Right cardiac atrium (tissue), 5 donors: Measurements from ENCODE around the gene SLC7A14. TPM values are rescaled to one million over a fixed set of nuclear protein-coding genes. Genes with fewer than 3 reads are reported as not detected.

Experiments
- ATAC-seq, 2 donors: fragments of 200-7000 bp; cut with Tn5 transposase; one replicate each; pipeline versions ENCODE4 v1.8.0 to v1.9.1; 2020; ENCODE audit warnings: moderate library complexity in 2 of 2, mild to moderate bottlenecking in 1 of 2
- DNase-seq, 3 donors: peaks; one replicate each; pipeline ENCODE4 v3.0.0-alpha.2; 2020
- H3K27ac ChIP-seq: one replicate; pipeline ENCODE4 v1.5.1; 2013; ENCODE audit warnings: mild to moderate bottlenecking, low read length, control low read depth, moderate library complexity
- H3K27me3 ChIP-seq: one replicate; pipeline ENCODE4 v1.6.1; 2013; ENCODE audit not compliant: control insufficient read depth, insufficient read depth
- H3K4me1 ChIP-seq: one replicate; pipeline ENCODE4 v1.6.1; 2013; ENCODE audit warnings: low read length; ENCODE audit not compliant: control insufficient read depth, insufficient read depth
- H3K4me3 ChIP-seq: one replicate; pipeline ENCODE4 v1.5.1; 2013; ENCODE audit warnings: low read length, control low read depth
- H3K9me3 ChIP-seq: one replicate; pipeline ENCODE4 v1.6.1; 2013; ENCODE audit warnings: low read length; ENCODE audit not compliant: control insufficient read depth
- WGBS: extraction: QIAGEN DNeasy Blood & Tissue Kit; methylation state at CpG from one replicate; pipeline ENCODE4 v1.1.7; 2013; 5-methylcytosine and 5-hydroxymethylcytosine counted together
- intact Hi-C, 4 donors: fragments of 100-400 bp; cut with DNase I; formaldehyde crosslinking; loops; one replicate each; pipeline versions ENCODE4 v1.11.0 to v1.14.0; 2022 to 2023
- polyA plus RNA-seq: library from polyadenylated mRNA; stranded (reverse); fragments of 200-250 nt; gene quantifications from one replicate; pipeline ENCODE4 v1.2.3, GENCODE V29; 2013
- total RNA-seq, 4 donors: library from RNA; stranded (reverse); fragmentation: NEBNext Ultra II Directional; extraction: Animal tissue kit (Norgen Biotek cat#: 25700); gene quantifications; one replicate each; pipeline ENCODE4 v1.2.1, GENCODE V29; 2021
- donor health status: healthy with polysubstance abuse.
- donor health status: DM: no; HTN: yes; CAD: no.
- donor health status: DM: no; HTN: no; CAD: no.
- donor health status: DM: no; HTN: yes; CAD: no; lungs with severe emphysema.
- donor health status: DM: yes; HTN: yes; CAD: no.

Gene SLC7A14
- total and polyA plus RNA-seq, 5 donors, result 0.05 to 0.06 TPM; not detected in 3

DNA sequence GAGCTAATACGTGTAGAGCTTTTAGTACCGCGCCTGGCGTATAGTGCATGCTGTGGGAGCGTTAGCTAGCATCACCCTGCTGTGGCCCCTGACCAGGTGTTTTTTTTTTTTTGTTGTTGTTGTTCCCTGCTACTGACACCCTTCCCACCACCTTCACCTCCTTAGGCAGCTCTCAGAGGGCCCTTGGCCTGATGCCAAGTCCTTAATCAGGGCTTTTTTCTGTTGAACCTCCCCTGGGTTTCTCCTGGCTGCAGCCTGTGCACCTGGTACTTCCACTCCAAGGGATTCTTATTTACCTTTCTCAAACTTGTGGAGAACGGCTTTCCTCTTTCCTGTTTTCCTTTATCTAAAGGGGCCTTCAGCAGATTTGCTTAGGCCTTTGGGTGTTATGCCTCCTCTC, 53.3 kb downstream of the SLC7A14 start:
- no peak for DNase-seq
- WGBS, result 73% methylated on average over 6 of the region's 6 CpGs
- no peak overlapping the region for H3K4me3 ChIP-seq
- ATAC-seq, result no peak
- no peak overlapping the region for H3K27ac ChIP-seq
- intact Hi-C loops, result no loop called here
- no peaks in the 10 kb centered on the region for H3K27me3 ChIP-seq
- H3K4me1 ChIP-seq, result no peaks in the 10 kb centered on the region
- H3K9me3 ChIP-seq, result no peaks in the 10 kb centered on the region

DNA sequence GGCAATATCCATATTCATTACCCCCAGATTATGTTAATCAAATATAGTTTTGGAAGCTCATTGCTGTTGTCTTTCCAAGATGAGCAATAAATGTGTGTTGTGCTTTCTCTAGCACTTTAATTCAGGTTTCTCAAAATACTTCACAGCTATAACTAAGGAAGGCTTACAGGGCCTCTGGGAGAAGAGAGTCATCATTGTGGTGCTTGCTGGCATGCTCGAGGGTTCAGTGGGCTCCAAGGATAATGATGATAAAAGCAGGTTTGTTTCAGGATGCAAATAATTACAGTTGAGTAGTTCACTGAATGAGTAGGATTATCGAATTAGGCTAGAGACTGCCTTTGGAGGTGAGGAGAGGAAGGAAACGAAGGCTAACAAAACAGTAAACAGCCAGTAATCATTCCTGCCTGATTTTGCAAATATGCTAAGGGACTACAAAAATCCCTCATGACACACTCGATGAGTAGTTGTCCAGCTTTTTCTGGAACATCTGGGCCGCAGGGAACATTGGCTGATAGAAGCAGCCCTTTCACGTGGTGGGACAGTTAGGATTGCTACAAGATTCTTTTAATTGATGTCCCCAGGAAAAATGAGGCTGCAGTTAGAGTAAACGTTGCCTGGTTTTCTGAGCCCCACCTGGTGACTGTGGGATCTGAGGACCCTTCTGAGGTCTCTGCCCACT, 54.1 kb downstream of the SLC7A14 start:
- H3K9me3 ChIP-seq, result no peaks in the 10 kb centered on the region
- H3K4me3 ChIP-seq, result no peak overlapping the region
- H3K27ac ChIP-seq, result no peak overlapping the region
- DNase-seq, result peak in 1 of 3 donors; percentile 21
- H3K4me1 ChIP-seq, result no peaks in the 10 kb centered on the region
- no peaks in the 10 kb centered on the region for H3K27me3 ChIP-seq
- intact Hi-C loops, result no loop called here
- WGBS, result 31% methylated on average over 7 of the region's 7 CpGs
- no peak for ATAC-seq

DNA sequence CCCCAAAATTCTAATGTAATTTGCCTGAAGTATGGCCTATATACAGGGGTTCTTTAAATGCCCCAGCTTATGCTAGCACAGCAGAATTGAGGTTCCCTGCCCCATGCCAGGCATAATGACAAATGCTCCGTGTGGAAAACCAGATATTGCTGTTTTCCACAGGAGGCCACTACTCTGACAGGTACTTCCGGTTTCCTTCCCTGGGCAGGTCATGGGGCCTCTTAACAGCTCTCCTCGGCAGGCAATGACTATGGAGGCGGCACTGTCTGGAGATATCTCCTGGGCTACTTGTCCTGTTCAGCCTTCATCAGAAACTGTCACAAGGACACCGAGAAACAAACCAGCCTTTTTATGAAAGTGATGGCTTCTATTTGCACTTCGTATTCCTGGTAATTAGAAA, 54.8 kb downstream of the SLC7A14 start:
- Histone ChIP-seq H3K27ac (no peak overlapping the region), H3K27me3 (no peaks in the 10 kb centered on the region), H3K4me3 (no peak overlapping the region), H3K4me1 (no peaks in the 10 kb centered on the region), H3K9me3 (no peaks in the 10 kb centered on the region)
- ATAC-seq (no peak), DNase-seq (no peak)
- WGBS, result 70% methylated on average over 6 of the region's 6 CpGs
- intact Hi-C loops, result no loop called here

DNA sequence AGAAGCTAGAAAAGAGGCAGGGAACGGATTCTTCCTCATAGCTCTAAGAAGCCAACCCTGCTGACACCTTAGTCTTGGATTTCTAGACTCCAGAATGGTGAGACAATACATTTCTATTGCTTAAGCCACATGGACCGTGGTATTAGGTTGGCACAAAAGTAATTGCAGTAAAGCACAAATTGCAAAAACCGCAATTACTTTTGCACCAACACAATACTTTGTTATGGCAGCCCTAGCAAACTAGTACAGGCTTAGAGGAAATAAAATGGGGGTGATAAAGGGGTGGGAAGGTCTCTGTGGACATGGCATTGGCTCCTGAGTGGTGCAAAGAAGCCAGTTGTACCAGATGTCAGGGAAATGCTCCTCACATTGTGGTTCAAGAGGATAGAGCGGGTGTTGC, 56.0 kb downstream of the SLC7A14 start:
- WGBS, result 94% methylated on average over 4 of the region's 4 CpGs
- intact Hi-C loops, result no loop called here
- Histone ChIP-seq H3K4me1 (no peaks in the 10 kb centered on the region), H3K27me3 (no peaks in the 10 kb centered on the region), H3K27ac (no peak overlapping the region), H3K9me3 (no peaks in the 10 kb centered on the region), H3K4me3 (no peak overlapping the region)
- ATAC-seq, result no peak
- DNase-seq, result no peak

DNA sequence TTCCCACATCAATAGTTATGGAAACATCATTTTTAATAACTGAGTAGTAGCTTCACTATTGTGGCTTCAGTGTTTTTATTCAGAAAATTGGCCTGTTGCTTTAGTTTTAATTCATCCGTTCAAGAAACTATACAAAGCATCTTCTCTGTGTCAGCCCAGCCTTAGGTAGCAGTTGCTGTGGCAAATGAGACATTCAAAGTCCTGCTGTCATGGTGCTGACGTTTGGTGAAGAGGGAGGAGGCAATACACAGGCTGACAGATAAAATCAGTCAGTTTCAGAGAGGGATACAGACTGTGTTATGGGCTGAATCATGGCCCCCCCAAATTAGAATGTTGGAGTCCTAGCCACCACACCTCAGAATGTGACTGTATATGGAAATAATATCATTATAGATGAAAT, 56.5 kb downstream of the SLC7A14 start:
- DNase-seq (no peak), ATAC-seq (no peak)
- WGBS, result 58% methylated on average over 2 of the region's 2 CpGs

DNA sequence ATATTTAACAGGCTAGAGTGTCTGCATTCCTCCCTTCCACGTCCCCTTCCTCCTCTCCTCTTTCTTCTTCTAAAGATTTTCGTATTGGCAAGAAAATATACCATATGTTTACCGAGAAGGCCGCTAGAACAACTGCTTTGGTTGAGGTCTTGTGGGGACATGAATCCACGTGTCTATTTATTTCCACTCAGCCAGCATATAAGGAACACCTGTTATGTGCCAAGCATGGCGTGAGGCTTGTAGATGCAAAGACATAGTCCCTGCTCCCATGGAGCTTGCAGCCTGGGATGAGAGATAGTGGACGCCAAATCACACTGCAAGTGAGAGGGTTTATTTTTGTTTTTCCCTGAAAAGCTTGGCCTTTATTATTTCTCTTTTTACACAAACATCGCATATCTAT, 57.1 kb downstream of the SLC7A14 start:
- Histone ChIP-seq H3K27me3 (no peaks in the 10 kb centered on the region), H3K4me1 (no peaks in the 10 kb centered on the region), H3K4me3 (no peak overlapping the region), H3K9me3 (no peaks in the 10 kb centered on the region), H3K27ac (no peak overlapping the region)
- no peak for DNase-seq
- intact Hi-C loops, result no loop called here
- ATAC-seq, result no peak
- WGBS, result 61% methylated on average over 8 of the region's 8 CpGs

More for the DNA sequence above, 56.5 kb downstream of the SLC7A14 start:
- intact Hi-C loops, result no loop called here
- no peaks in the 10 kb centered on the region for H3K27me3 ChIP-seq
- H3K9me3 ChIP-seq, result no peaks in the 10 kb centered on the region
- no peak overlapping the region for H3K27ac ChIP-seq
- no peaks in the 10 kb centered on the region for H3K4me1 ChIP-seq
- H3K4me3 ChIP-seq, result no peak overlapping the region

DNA sequence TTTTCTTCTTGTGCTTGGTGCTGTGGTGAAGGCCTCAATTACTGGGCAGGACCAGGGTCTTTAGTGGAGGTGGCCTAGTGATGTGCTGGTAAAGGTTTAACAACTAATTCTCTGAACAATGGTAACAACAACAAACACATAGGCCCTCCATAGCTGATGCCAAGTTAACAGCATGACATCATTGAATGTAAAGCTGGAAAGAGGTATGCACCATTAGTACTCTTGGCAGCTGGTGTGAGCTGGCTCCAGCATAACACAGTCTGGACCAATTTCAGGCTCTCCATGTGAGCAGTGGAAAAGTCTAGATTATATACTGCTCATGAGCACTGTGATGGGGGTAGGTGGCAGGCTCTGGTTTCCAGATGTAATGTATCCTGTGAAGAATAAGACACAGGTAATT, 61.8 kb downstream of the SLC7A14 start:
- Histone ChIP-seq H3K27ac (no peak overlapping the region), H3K27me3 (no peaks in the 10 kb centered on the region), H3K9me3 (no peaks in the 10 kb centered on the region), H3K4me3 (no peak overlapping the region), H3K4me1 (no peaks in the 10 kb centered on the region)
- no peak for DNase-seq
- intact Hi-C loops, result no loop called here
- no peak for ATAC-seq

DNA sequence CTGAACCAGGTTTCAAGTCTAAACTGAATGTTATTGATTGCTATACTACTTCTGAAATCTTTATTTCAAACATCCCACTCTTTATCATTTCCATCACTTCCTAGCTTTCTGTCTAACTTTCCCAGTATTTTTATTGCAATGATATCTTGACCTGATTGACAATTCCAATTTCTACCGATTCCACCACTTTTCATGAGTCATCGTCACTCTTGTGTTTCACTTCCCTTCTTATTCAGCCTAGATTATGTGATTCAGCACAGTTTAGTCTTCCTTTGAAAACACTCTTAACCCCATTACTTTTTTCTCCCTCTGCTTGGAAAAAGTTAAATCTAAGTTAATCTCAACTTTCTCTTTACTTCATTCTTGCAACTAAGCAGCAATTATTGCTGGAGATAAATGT, 62.6 kb downstream of the SLC7A14 start:
- intact Hi-C loops, result no loop called here
- no peaks in the 10 kb centered on the region for H3K27me3 ChIP-seq
- ATAC-seq (no peak), DNase-seq (no peak)
- no peaks in the 10 kb centered on the region for H3K4me1 ChIP-seq
- H3K4me3 ChIP-seq, result no peak overlapping the region
- H3K9me3 ChIP-seq, result no peaks in the 10 kb centered on the region
- 75% methylated on average over 2 of the region's 2 CpGs for WGBS
- no peak overlapping the region for H3K27ac ChIP-seq

DNA sequence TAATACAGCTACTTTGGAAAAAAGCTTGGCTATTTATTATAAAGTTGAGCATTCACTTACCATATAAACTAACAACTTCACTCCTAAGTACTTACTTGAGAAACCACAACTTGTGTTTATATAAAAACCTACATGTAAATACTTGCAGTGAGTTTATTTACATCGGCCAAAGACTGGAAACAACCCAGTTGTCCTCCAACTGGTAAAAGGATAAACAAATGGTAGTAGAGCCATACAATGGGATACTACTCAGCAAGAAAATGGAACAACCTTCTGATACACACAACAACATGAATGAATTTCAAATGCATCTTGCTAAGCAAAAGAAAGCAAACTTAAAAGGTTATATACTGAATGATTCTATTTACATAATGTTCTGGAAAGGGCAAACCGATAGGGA, 63.7 kb downstream of the SLC7A14 start:
- 63% methylated on average over 2 of the region's 2 CpGs for WGBS
- no peak overlapping the region for H3K4me3 ChIP-seq

DNA sequence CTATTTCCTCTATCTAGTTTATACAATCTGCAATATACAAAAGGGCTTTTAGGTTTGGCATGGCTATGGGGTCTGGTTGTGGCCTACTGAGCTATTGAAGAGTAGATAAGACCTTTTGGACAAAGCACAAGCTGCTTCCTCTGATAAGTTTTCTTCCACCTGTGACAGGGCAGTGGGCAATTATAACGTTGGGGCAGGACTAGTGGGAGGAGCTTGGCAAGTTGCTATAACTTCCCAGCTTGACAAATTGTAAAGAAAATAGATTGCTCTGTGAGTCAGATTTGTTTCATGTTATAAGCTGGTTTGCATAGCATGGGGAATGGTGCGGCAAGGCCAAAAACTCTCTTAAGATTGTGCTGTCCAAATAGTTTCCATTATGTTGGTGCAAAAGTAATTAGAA, 64.9 kb downstream of the SLC7A14 start:
- Histone ChIP-seq H3K4me3 (no peak overlapping the region), H3K9me3 (no peaks in the 10 kb centered on the region), H3K4me1 (no peaks in the 10 kb centered on the region), H3K27ac (no peak overlapping the region), H3K27me3 (no peaks in the 10 kb centered on the region)
- DNase-seq, result no peak
- intact Hi-C loops, result no loop called here
- ATAC-seq, result no peak
- 47% methylated on average over 2 of the region's 2 CpGs for WGBS

More for the DNA sequence above, 63.7 kb downstream of the SLC7A14 start:
- H3K27me3 ChIP-seq, result no peaks in the 10 kb centered on the region
- DNase-seq, result no peak
- H3K4me1 ChIP-seq, result no peaks in the 10 kb centered on the region
- H3K27ac ChIP-seq, result no peak overlapping the region
- no peak for ATAC-seq
- intact Hi-C loops, result no loop called here
- H3K9me3 ChIP-seq, result no peaks in the 10 kb centered on the region

DNA sequence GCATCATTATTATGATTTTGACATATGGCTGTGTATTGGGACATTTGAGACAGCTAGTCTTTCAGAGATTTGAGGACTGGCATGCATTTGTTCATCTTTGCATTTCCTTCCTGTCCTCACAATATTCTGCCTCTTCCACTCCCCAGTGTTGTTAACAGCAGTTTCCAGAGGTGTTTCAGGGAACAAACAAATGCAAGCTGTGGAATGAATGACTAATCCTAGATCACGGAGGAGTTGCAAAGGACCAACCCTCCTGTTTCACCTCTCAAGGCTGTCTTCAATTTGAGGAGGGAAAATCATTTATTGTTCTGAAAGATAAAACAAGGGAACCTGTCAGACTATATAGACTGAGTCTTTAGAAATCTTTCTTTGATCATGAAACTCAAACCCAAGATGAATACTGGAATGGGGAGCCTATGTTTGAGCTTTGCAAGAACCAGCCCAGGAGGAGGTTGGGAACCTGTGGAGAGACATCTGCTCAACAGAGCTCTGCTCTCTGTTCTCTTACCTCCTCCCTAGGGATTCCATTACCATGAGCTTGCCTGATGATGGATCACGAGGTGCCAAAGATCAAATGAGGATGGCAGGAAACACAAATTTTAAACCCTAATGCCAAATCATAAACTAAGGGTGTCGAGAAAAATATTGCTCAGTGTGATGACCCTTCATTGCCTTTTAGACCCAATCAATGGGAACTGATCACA, 68.5 kb downstream of the SLC7A14 start:
- 64% methylated on average over 3 of the region's 3 CpGs for WGBS
- intact Hi-C loops, result no loop called here
- Histone ChIP-seq H3K27me3 (no peaks in the 10 kb centered on the region), H3K9me3 (no peaks in the 10 kb centered on the region), H3K4me3 (no peak overlapping the region), H3K4me1 (no peaks in the 10 kb centered on the region), H3K27ac (no peak overlapping the region)
- DNase-seq, result no peak
- ATAC-seq, result no peak
